ENCODE results near the gene GDPGP1.
"Not testable (repeated sequence)": the region's sequence is repeated elsewhere in the genome, so short reads cannot be mapped to it uniquely, and the experiment has no call there.

The GDPGP1 gene

DNA sequence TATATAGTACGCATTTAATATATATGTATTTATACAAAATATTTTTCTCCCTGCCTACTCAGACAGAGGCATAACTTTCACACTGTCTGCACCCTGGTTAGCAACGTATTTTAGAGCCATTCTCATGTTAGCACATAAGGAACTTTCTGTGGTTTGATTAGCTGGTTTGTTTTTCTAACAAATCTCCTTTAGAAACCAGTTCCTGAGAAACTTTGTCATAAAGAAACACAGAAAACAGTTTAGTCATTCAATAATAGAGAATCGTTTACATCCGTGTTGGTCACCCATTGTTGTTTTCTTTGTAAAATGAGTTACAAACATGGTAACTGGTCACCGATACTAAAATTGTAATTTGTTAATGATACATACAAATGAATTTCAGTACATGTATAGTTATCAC is 25.5 kb downstream of the GDPGP1 start:
- no peak overlapping the region for H3K4me3 ChIP-seq (ENCODE audit: low read depth, low read length)

GRCh38 chr15:90260731-90261130 is 26.7 kb downstream of the GDPGP1 start:
- not testable (repeated sequence) for H3K4me3 ChIP-seq (ENCODE audit: low read depth, low read length)

DNA sequence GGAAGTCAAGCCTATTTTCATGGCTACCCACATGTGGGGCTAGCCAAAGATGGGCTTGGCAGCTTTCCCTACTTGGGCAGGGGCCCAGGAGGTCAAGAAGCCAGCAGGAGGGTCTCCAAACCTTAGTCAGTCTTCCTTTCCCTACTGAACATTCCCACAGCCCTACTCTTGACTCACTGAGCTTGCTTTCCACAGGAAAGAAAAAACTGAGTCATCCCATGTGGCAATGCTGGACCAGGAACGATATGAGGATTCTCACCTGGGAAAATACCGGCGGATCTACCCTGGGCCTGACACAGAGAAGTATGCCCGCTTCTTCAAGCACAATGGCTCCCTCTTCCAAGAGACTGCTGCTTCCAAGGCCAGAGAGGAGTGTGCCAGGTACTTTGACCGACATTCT is 27.8 kb downstream of the GDPGP1 start:
- no peak overlapping the region for H3K4me3 ChIP-seq (ENCODE audit: low read depth, low read length)

GRCh38 chr15:90262426-90262825 is 28.4 kb downstream of the GDPGP1 start:
- H3K4me3 ChIP-seq (ENCODE audit: low read depth, low read length) = no peak overlapping the region

- H3K4me3 ChIP-seq (ENCODE audit: low read depth, low read length) = peak overlapping the region; percentile 89
These were observed 30.7 kb downstream of the GDPGP1 start for GRCh38 chr15:90264671-90265070.

GRCh38 chr15:90265271-90266060 is 31.5 kb downstream of the GDPGP1 start, which contains the start of gene NGRN:
TSS of gene NGRN (plus strand) at chr15:90265672. CDS start at chr15:90265713, 41 bp downstream.
- H3K4me3 ChIP-seq (ENCODE audit: low read depth, low read length) = peak within 1 kb of the TSS; percentile 89

GRCh38 chr15:90266061-90266431 is 32.0 kb downstream of the GDPGP1 start:
- peak overlapping the region; percentile 89 for H3K4me3 ChIP-seq (ENCODE audit: low read depth, low read length)

DNA sequence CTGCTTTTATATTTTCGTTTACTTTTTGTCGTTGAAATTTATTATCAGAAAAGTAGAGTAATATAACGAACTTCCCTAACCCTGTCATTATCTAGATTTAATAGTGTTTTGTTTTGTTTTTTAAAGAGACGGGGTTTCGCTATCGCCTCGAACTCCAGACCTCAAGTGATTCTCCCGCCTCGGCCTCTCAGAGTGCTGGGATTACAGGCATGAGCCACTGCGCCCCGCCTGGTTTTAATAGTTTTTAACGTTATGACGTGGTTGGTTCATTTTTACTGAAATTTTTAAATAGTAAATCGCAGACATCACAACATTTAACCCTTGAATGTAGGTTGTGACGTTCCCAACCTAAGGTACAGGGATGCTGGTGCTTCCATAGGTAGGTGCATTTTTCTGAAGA is 32.5 kb downstream of the GDPGP1 start:
- peak overlapping the region; percentile 89 for H3K4me3 ChIP-seq (ENCODE audit: low read depth, low read length)

GRCh38 chr15:90268415-90268814 is 34.4 kb downstream of the GDPGP1 start:
- no peak overlapping the region for H3K4me3 ChIP-seq (ENCODE audit: low read depth, low read length)

GRCh38 chr15:90270502-90271150 is 36.6 kb downstream of the GDPGP1 start:
- H3K4me3 ChIP-seq (ENCODE audit: low read depth, low read length) = no peak overlapping the region

DNA sequence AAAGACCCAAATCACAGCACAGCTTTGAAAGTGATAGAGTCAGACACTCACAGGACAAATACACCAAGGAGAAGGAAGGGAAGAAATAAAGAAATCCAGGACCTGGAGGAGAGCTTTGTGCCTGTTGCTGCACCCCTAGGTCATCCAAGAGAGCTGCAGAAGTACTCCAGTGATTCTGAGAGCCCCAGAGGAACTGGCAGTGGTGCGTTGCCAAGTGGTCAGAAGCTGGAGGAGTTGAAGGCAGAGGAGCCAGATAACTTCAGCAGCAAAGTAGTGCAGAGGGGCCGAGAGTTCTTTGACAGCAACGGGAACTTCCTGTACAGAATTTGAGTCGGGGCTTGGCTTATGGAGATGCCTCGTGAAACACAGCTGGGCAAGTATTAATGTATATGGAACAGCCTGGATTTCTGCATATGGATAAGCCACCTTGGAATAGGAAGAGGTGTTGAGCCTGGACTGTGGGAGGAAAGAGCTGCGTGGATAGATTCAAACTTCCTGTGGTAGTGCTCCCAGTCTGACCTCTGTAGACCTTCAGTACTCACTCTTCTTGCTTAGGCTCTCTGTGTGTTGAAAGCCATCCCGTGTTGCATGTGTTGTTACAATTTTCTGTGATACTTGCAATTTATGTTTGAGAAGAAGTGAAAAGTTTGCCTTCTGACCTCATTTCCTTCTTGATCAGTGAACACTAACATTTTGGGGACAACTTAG is 37.6 kb downstream of the GDPGP1 start:
- H3K4me3 ChIP-seq (ENCODE audit: low read depth, low read length) = no peak overlapping the region

DNA sequence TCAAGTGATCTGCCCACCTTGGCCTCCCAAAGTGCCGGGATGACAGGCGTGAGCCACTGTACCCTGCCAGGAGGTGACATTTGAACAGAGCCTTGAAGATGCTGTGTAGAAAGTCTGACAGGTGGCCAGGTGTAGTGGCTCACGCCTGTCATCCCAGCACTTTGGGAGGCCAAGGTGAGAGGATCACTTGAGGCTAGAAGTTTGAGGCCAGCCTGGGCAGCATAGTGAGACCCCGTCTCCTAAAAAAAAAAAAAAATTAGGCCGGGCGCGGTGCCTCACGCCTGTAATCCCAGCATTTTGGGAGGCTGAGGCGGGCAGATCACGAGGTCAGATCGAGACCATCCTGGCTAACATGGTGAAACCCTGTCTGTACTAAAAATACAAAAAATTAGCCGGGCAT is 44.5 kb downstream of the GDPGP1 start:
- not testable (repeated sequence) for H3K4me3 ChIP-seq (ENCODE audit: low read depth, low read length)

- H3K4me3 ChIP-seq (ENCODE audit: low read depth, low read length) = not testable (repeated sequence)
These were observed 46.7 kb downstream of the GDPGP1 start for GRCh38 chr15:90280743-90281142.

- not testable (repeated sequence) for H3K4me3 ChIP-seq (ENCODE audit: low read depth, low read length)
These were observed 47.6 kb downstream of the GDPGP1 start for GRCh38 chr15:90281637-90282036.

GRCh38 chr15:90286678-90287077 is 52.7 kb downstream of the GDPGP1 start:
- no peak overlapping the region for H3K4me3 ChIP-seq (ENCODE audit: low read depth, low read length)

DNA sequence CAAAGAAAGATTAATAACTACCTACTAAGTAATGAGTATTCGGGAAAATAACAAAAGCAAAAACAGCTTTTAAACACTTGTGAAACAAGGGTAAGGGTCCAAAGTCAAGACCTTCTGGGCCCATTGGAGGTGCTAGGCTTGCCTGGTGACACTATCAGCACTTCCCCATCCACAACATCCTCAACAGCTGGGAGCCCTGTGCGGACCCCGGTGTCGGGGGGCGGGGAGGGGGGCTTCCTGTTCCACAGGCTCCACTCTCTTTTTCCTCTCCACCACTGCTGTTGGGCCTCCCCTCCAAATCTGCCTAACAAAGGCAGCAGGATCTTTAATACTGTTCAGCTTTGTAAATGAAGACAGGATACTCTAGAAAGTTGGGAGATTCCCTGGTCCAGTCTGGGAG is 53.1 kb downstream of the GDPGP1 start:
- no peak overlapping the region for H3K4me3 ChIP-seq (ENCODE audit: low read depth, low read length)

DNA sequence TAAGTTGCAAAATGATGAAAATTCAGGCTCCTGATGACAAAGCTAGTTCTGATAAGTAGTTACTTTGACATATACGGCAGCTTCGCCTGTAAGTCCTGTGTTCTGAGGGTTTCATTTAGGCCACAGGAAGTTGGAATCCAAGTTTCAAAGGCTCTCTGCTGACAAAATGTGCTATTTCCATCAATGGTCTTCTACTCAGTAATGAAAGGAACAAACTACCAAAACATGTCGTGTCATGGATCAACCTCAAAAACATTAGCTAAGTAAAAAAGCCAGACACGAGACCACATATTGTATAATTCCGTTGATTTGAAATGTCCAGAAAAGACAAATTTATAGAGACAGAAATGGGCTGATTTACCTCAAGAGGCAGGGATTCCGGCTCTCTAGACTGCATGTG is 53.9 kb downstream of the GDPGP1 start:
- no peak overlapping the region for H3K4me3 ChIP-seq (ENCODE audit: low read depth, low read length)

- no peak overlapping the region for H3K4me3 ChIP-seq (ENCODE audit: low read depth, low read length)
These were observed 57.8 kb downstream of the GDPGP1 start for GRCh38 chr15:90291679-90292356.

DNA sequence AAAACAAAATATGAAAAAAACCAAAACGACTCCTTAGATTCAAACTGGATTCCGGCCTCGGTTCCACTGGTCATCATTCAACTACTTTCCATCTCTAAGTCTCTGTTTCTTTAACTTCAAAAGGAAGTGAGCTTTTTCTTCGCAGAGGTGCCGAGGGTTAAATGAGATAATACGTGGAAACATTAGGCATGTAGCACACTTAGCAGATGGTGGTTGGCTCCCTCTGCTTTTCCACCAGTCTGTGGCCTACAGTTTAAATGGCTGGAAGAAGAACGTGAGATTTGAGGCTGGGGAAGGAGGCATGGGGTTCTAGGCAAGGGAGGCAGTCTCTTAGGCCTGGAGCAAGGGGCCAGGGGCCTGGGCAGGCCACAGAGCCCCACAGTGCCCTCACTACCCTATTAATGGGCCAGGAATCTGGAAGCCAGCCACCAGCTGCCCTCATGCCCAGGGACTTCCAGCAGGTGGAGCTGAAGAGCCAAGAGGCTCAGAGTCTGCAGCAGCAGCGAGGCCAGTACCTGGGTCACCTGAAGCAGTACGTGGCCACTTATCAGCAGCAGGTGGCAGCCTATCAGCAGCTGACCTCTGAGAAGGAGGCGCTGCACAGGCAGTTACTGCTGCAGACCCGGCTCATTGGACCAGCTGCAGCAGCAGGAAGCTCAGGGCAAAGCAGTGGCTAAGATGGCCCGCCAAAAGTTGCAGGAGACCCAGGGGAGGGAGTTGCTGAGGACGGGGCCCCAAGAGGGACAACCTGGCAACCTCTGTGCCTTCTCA is 59.2 kb downstream of the GDPGP1 start:
- H3K4me3 ChIP-seq (ENCODE audit: low read depth, low read length) = not testable (repeated sequence)

DNA sequence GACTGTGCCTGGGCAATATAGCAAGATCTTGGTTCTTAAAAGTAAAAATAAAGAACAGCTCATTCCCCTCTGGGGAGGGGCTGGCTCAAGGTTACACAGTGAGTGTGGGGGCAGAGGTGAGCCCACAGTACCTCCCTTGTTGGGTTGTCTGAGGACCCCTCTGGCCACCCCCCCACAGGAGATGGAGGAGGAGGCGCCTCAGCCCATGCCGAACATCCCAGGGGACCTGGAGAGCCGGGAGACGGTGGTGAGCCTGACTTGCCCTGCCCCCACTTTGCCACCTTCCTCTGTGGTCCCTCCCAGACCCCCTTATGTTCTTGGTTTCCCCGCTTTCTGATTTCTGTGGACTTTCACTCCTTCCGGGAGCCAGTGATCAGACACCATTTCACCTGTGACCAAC is 60.1 kb downstream of the GDPGP1 start:
- H3K4me3 ChIP-seq (ENCODE audit: low read depth, low read length) = no peak overlapping the region

Data from iPS-11a (cell line).